Sigmoid colon (tissue), 7 donors: ENCODE results near the gene CADM2. TPM values are rescaled to one million over a fixed set of nuclear protein-coding genes. Genes with fewer than 3 reads are reported as not detected.

ENCODE experiments used
- DNase-seq: peaks from one replicate; pipeline ENCODE4 v3.0.0-alpha.2; 2019
- H3K27ac ChIP-seq, 4 donors: fragments of 200-600 bp; sonication (generic); one replicate each; pipeline ENCODE4 v1.5.1; 2016 to 2019; ENCODE audit warnings: mild to moderate bottlenecking in 1 of 4
- H3K27me3 ChIP-seq, 3 donors: fragments of 200-600 bp; sonication (generic); one replicate each; pipeline ENCODE4 v1.5.1; 2019; ENCODE audit warnings: mild to moderate bottlenecking in 1 of 3
- H3K36me3 ChIP-seq, 4 donors: fragments of 200-600 bp; sonication (generic); one replicate each; pipeline ENCODE4 v1.5.1; 2016 to 2019
- H3K4me1 ChIP-seq, 4 donors: fragments of 200-600 bp; sonication (generic); one replicate each; pipeline ENCODE4 v1.5.1; 2017 to 2019
- H3K4me3 ChIP-seq, 4 donors: fragments of 200-600 bp; sonication (generic); one replicate each; pipeline ENCODE4 v1.5.1; 2017 to 2019; ENCODE audit warnings: mild to moderate bottlenecking in 2 of 4, moderate library complexity in 1 of 4
- H3K9me3 ChIP-seq, 4 donors: fragments of 200-600 bp in 3 of 4; sonication (generic) in 3 of 4; one replicate each; pipeline versions ENCODE4 v1.5.1 to v1.6.1; 2013 to 2019
- CTCF ChIP-seq, 4 experiments: fragments of 450-650 bp in 3 of 4; fragments of 200-600 bp in 1 of 4; IDR thresholded peaks; one replicate each; pipeline ENCODE4 v1.5.1; 2016 to 2019; ENCODE audit warnings: antibody characterized with exemption in 4 of 4, mild to moderate bottlenecking in 3 of 4, moderate library complexity in 2 of 4
- EP300 ChIP-seq, 4 donors: sonication (generic); formaldehyde crosslinking; IDR thresholded peaks; one replicate each; pipeline ENCODE4 v1.6.1; 2017; ENCODE audit warnings: antibody characterized with exemption in 4 of 4
- POLR2A ChIP-seq, 2 donors: fragments of 450-650 bp; IDR thresholded peaks; one replicate each; pipeline ENCODE4 v1.6.1; 2016; ENCODE audit warnings: antibody characterized with exemption in 2 of 2, mild to moderate bottlenecking in 2 of 2, moderate library complexity in 2 of 2
- POLR2AphosphoS5 ChIP-seq, 4 donors: sonication (generic); formaldehyde crosslinking; IDR thresholded peaks; one replicate each; pipeline ENCODE4 v1.6.1; 2017; ENCODE audit warnings: antibody characterized with exemption in 4 of 4
- WGBS, 2 donors: extraction: QIAGEN DNeasy Blood & Tissue Kit; methylation state at CpG; one replicate each; pipeline ENCODE4 v1.1.7; 2013; 5-methylcytosine and 5-hydroxymethylcytosine counted together
- intact Hi-C: fragments of 100-400 bp; cut with DNase I; formaldehyde crosslinking; loops from one replicate; pipeline ENCODE4 v1.15.1; 2023
- polyA plus RNA-seq, 3 donors: library from polyadenylated mRNA; stranded (reverse); fragments of 200-250 nt; gene quantifications; one replicate each; pipeline ENCODE4 v1.2.3, GENCODE V29; 2013
- total RNA-seq, 4 donors: library from RNA; depleted of rRNA; stranded (reverse); fragments of >200 nt; gene quantifications; one replicate each; pipeline ENCODE4 v1.1.0, GENCODE V29; 2016
- donor health status: healthy with polysubstance abuse.
- donor health status: Bipolar disorder and iron deficiency.
- donor health status: healthy.

The CADM2 gene
- total and polyA plus RNA-seq, 7 donors: 0.46 to 22.8 (median 12.8) TPM

GRCh38 chr3:85313380-85313779, 354.6 kb downstream of the CADM2 start:
- H3K36me3 ChIP-seq: no peaks in the 10 kb centered on the region
- H3K27me3 ChIP-seq: no peaks in the 10 kb centered on the region
- no peak overlapping the region for H3K27ac ChIP-seq
- no peak for TF ChIP-seq POLR2AphosphoS5 (IDR thresholded peaks at IDR 0.05)
- no peak for TF ChIP-seq POLR2A (IDR thresholded peaks at IDR 0.05)
- no peak for TF ChIP-seq CTCF (IDR thresholded peaks at IDR 0.05)
- no peak for TF ChIP-seq EP300 (IDR thresholded peaks at IDR 0.05)
- DNase-seq: no peak
- 65 to 84% methylated on average over 1 of the region's 1 CpG for WGBS, 2 donors
- H3K4me1 ChIP-seq: no peaks in the 10 kb centered on the region
- no peak overlapping the region for H3K4me3 ChIP-seq
- H3K9me3 ChIP-seq: no peaks in the 10 kb centered on the region
- intact Hi-C loops: no loop called here

GRCh38 chr3:85316252-85316651, 357.5 kb downstream of the CADM2 start:
- DNase-seq: no peak
- TF ChIP-seq POLR2A (IDR thresholded peaks at IDR 0.05): no peak
- TF ChIP-seq EP300 (IDR thresholded peaks at IDR 0.05): no peak
- TF ChIP-seq POLR2AphosphoS5 (IDR thresholded peaks at IDR 0.05): no peak
- TF ChIP-seq CTCF (IDR thresholded peaks at IDR 0.05): no peak
- Histone ChIP-seq H3K4me1 (no peaks in the 10 kb centered on the region), H3K27ac (no peak overlapping the region), H3K9me3 (no peaks in the 10 kb centered on the region), H3K4me3 (no peak overlapping the region), H3K27me3 (no peaks in the 10 kb centered on the region), H3K36me3 (no peaks in the 10 kb centered on the region)
- 86 to 90% methylated on average over 1 of the region's 1 CpG for WGBS, 2 donors
- intact Hi-C loops: no loop called here

GRCh38 chr3:85321892-85322291, 363.1 kb downstream of the CADM2 start:
- Histone ChIP-seq H3K27me3 (no peaks in the 10 kb centered on the region), H3K9me3 (no peaks in the 10 kb centered on the region), H3K36me3 (no peaks in the 10 kb centered on the region), H3K4me1 (no peaks in the 10 kb centered on the region), H3K27ac (no peak overlapping the region), H3K4me3 (no peak overlapping the region)
- intact Hi-C loops: no loop called here
- WGBS, 2 donors: 41 to 77% methylated on average over 3 of the region's 3 CpGs
- TF ChIP-seq EP300 (IDR thresholded peaks at IDR 0.05) (no peak), POLR2AphosphoS5 (IDR thresholded peaks at IDR 0.05) (no peak), CTCF (IDR thresholded peaks at IDR 0.05) (no peak), POLR2A (IDR thresholded peaks at IDR 0.05) (no peak)
- no peak for DNase-seq

GRCh38 chr3:85330071-85330470, 371.3 kb downstream of the CADM2 start:
- WGBS, 2 donors: 76 to 83% methylated on average over 2 of the region's 2 CpGs
- no peaks in the 10 kb centered on the region for H3K4me1 ChIP-seq
- no peak for TF ChIP-seq CTCF (IDR thresholded peaks at IDR 0.05)
- TF ChIP-seq EP300 (IDR thresholded peaks at IDR 0.05): no peak
- no peak for TF ChIP-seq POLR2AphosphoS5 (IDR thresholded peaks at IDR 0.05)
- TF ChIP-seq POLR2A (IDR thresholded peaks at IDR 0.05): no peak

GRCh38 chr3:85337895-85338294, 379.1 kb downstream of the CADM2 start:
- H3K4me3 ChIP-seq: no peak overlapping the region
- TF ChIP-seq EP300 (IDR thresholded peaks at IDR 0.05) (no peak), POLR2A (IDR thresholded peaks at IDR 0.05) (no peak), CTCF (IDR thresholded peaks at IDR 0.05) (no peak), POLR2AphosphoS5 (IDR thresholded peaks at IDR 0.05) (no peak)
- WGBS, 2 donors: 89 to 92% methylated on average over 2 of the region's 2 CpGs

More at GRCh38 chr3:85330071-85330470, 371.3 kb downstream of the CADM2 start:
- no peak overlapping the region for H3K4me3 ChIP-seq
- no peak for DNase-seq
- no peak overlapping the region for H3K27ac ChIP-seq
- H3K36me3 ChIP-seq: no peaks in the 10 kb centered on the region
- H3K9me3 ChIP-seq: no peaks in the 10 kb centered on the region
- H3K27me3 ChIP-seq: no peaks in the 10 kb centered on the region
- intact Hi-C loops: no loop called here

More at GRCh38 chr3:85337895-85338294, 379.1 kb downstream of the CADM2 start:
- intact Hi-C loops: no loop called here
- H3K27ac ChIP-seq: no peak overlapping the region
- no peaks in the 10 kb centered on the region for H3K4me1 ChIP-seq
- no peak for DNase-seq
- no peaks in the 10 kb centered on the region for H3K36me3 ChIP-seq
- H3K9me3 ChIP-seq: no peaks in the 10 kb centered on the region
- H3K27me3 ChIP-seq: no peaks in the 10 kb centered on the region
